MM.1S (cell line): Measurements from ENCODE around the gene SPINDOC.

Experiments
- EZH2 ChIP-seq: fragments of 300-600 bp; sonication (generic); optimal IDR thresholded peaks from 2 replicates; pipeline ENCODE3; 2017; ENCODE audit warnings: low read depth, mild to moderate bottlenecking, antibody characterized with exemption, low read length, mixed read lengths
- TF ChIP-seq, protein P1 (sequence below): fragments of 300-600 bp; sonication (generic); IDR thresholded peaks from 2 replicates; pipeline ENCODE4 v1.5.1; 2016; ENCODE audit warnings: antibody characterized with exemption, low read length, mixed read lengths

DNA sequence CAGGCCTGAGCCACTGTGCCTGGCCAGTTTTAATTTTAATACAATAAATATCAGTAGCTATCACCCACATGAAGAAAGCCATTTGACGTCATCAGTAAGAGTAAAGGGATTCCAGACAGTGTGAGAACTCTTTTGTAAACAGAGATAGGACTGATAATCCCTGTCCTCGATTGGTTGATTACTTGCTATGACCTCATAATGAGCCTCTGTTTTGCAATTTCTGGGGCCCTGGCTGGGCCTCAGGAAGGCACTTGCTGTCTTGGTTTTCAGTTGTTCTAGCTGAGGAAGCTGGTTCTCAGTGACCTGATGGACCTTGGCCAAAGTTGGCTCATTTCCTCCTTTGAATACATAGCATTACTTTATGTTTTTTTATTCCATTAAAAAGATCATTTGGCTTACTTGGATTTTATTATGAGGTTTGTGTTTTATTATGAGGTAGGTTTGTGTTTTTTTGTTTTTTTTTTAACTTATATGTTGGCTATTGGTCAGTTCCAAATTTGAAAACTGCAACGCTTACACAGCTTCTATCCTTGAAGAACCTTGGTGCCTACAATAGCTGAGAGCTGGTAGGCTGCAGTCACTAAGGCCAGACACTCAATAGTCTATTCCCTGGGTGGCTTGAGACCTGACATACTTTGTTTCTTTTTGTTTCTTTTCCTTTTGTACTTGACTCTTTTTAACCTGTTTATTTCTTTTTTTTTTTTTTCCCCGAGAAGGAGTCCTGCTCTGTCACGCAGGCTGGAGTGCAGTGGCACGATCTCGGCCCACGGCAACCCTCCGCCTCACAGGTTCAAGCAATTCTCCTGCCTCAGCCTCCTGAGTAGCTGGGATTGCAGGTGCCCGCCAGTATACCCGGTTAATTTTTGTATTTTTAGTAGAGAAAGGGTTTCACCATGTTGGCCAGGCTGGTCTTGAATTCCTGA lies 45.6 kb downstream of the SPINDOC start:
- TF ChIP-seq, protein P1, sequence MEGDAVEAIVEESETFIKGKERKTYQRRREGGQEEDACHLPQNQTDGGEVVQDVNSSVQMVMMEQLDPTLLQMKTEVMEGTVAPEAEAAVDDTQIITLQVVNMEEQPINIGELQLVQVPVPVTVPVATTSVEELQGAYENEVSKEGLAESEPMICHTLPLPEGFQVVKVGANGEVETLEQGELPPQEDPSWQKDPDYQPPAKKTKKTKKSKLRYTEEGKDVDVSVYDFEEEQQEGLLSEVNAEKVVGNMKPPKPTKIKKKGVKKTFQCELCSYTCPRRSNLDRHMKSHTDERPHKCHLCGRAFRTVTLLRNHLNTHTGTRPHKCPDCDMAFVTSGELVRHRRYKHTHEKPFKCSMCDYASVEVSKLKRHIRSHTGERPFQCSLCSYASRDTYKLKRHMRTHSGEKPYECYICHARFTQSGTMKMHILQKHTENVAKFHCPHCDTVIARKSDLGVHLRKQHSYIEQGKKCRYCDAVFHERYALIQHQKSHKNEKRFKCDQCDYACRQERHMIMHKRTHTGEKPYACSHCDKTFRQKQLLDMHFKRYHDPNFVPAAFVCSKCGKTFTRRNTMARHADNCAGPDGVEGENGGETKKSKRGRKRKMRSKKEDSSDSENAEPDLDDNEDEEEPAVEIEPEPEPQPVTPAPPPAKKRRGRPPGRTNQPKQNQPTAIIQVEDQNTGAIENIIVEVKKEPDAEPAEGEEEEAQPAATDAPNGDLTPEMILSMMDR, result no peak
- TF ChIP-seq EZH2, result no peak
